Panc1 (cell line): ENCODE data around the gene FOXP2.

Experiments used
- CTCF ChIP-seq: fragments of 450-650 bp; IDR thresholded peaks from 2 replicates; pipeline ENCODE4 v1.5.1; 2017; ENCODE audit warnings: mild to moderate bottlenecking
- SIN3A ChIP-seq: IDR thresholded peaks from 2 replicates; pipeline ENCODE4 v1.6.1; 2012; ENCODE audit warnings: low read depth, mild to moderate bottlenecking, low read length, moderate library complexity, borderline replicate concordance; ENCODE audit not compliant: insufficient read depth
- TCF7L2 ChIP-seq: IDR thresholded peaks from 2 replicates; pipeline ENCODE4 v1.6.1; 2011; ENCODE audit warnings: mild to moderate bottlenecking, low read depth, low read length, inconsistent platforms

- TF ChIP-seq CTCF (no peak), SIN3A (no peak), TCF7L2 (no peak)
These were observed 207.6 kb downstream of the FOXP2 start for GRCh38 chr7:114622221-114622620.
